ENCODE measurements around the gene IRF9. TPM values are rescaled to one million over a fixed set of nuclear protein-coding genes. Genes with fewer than 3 reads are reported as not detected.

IRF9 gene
- total RNA-seq, 4 donors from 2014 or later, result 6.5 to 36.7 (median 11.9) TPM

DNA sequence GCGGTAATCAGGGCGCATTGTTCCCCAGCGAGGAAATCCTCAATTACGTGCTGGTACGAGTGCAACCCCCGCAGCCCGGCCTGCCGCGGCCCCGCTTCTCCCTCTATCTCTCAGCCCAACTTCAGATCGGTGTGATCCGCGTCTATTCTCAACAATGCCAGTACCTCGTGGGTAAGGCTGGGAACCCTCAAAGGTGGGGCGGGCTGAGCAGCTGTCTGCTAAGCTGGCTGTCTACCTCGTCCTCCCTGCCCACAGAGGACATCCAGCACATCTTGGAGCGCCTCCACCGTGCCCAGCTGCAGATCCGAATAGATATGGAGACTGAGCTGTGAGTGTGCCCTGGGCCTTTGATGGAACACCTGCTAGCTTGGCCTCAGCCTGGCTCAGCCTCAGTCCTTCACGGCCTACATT lies 11.8 kb downstream of the IRF9 start:
- H3K4me3 ChIP-seq, result no peak overlapping the region
- H3K27ac ChIP-seq, result no peak overlapping the region
- DNase-seq, result no peak
- ATAC-seq, result peak in 1 of 2 donors; percentile 36
- peaks cover 9 to 21% (median 15%) of the 10 kb centered on the region in 3 donors for H3K27me3 ChIP-seq
- H3K36me3 ChIP-seq, result peaks cover 0 to 2% of the 10 kb centered on the region in 2 donors
- in situ Hi-C loops (cut with MboI; ENCODE audit: low sequenced_read_pairs in 4 of 4) (no loop called here), intact Hi-C loops (cut with DNase I; ENCODE audit: low total_unique reads) (no loop called here)
- TF ChIP-seq, protein P1, sequence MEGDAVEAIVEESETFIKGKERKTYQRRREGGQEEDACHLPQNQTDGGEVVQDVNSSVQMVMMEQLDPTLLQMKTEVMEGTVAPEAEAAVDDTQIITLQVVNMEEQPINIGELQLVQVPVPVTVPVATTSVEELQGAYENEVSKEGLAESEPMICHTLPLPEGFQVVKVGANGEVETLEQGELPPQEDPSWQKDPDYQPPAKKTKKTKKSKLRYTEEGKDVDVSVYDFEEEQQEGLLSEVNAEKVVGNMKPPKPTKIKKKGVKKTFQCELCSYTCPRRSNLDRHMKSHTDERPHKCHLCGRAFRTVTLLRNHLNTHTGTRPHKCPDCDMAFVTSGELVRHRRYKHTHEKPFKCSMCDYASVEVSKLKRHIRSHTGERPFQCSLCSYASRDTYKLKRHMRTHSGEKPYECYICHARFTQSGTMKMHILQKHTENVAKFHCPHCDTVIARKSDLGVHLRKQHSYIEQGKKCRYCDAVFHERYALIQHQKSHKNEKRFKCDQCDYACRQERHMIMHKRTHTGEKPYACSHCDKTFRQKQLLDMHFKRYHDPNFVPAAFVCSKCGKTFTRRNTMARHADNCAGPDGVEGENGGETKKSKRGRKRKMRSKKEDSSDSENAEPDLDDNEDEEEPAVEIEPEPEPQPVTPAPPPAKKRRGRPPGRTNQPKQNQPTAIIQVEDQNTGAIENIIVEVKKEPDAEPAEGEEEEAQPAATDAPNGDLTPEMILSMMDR (IDR thresholded peaks at IDR 0.05 in 4 of 5, conservative IDR thresholded peaks at IDR 0.05 in 1 of 5), result no peak
- TF ChIP-seq POLR2A (IDR thresholded peaks at IDR 0.05), result no peak
- peaks cover 4 to 5% of the 10 kb centered on the region in 2 donors for H3K4me1 ChIP-seq
- no peaks in the 10 kb centered on the region for H3K9me3 ChIP-seq

DNA sequence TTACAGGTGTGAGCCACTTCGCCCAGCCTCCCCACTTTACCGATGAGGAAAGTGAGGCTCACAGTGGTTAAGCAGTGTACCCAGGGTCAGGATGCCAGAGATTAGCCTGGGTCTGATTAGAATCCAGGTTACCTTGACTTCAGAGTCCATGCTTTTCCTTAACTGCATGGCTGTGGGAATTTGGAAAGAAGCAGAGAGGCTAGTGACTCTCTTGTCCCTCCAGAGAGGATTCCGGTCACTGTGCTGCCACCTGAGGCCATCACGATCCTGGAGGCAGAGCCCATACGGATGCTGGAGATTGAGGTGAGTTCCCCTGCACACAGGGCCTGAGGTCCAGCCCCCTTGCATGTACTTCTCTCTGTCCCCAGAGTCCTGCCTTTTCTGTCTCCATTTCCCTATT lies 15.5 kb downstream of the IRF9 start:
- H3K9me3 ChIP-seq, result no peaks in the 10 kb centered on the region
- ATAC-seq (no peak), DNase-seq (no peak)
- intact Hi-C loops (cut with DNase I; ENCODE audit: low total_unique reads), result no loop called here
- peaks cover under 1 to 11% (median 6%) of the 10 kb centered on the region in 3 donors for H3K27me3 ChIP-seq
- TF ChIP-seq POLR2A (IDR thresholded peaks at IDR 0.05), result no peak
- TF ChIP-seq, protein P1 (IDR thresholded peaks at IDR 0.05 in 4 of 5, conservative IDR thresholded peaks at IDR 0.05 in 1 of 5), result no peak
- in situ Hi-C loops (cut with MboI; ENCODE audit: low sequenced_read_pairs in 4 of 4), result no loop called here
- peaks cover 0 to 30% of the 10 kb centered on the region in 2 donors for H3K36me3 ChIP-seq
- no peak overlapping the region for H3K27ac ChIP-seq
- H3K4me1 ChIP-seq, result peaks cover 10 to 19% of the 10 kb centered on the region in 2 donors
- no peak overlapping the region for H3K4me3 ChIP-seq

DNA sequence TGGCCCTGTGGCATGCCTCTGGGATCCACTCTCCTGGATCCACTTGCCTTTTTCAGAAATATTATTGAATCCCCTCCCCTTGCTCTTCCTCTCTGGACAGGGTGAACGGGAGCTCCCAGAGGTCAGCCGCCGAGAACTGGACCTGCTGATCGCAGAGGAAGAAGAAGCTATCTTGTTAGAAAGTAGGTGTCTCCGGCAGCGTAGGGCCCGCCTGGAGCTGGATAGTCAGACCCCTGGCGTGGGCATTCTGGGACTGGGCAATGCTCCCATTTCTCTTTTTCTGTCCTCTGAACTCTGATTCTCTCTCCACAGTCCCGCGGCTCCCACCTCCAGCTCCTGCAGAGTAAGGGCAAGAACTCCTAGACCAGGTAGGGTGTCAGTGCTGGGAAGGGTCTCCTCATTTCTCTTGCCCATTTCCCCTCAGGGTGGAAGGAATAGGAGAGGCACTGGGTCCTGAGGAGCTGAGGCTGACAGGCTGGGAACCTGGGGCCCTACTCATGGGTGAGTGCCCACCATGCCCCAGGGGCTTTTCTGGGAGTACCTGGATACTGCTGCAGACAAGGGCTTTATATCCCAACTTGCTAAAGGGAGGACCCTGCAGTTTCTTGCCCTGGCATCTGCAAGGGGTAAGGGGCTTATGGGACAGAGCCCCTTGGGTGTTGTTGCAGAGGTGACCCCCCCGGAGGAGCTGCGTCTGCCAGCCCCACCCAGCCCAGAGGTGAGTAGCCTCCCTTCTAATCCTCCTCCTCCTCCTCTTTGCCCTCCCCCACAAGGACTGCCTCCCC lies 16.2 kb downstream of the IRF9 start:
- Histone ChIP-seq H3K9me3 (no peaks in the 10 kb centered on the region), H3K27me3 (peaks cover 0 to 5% (median 0%) of the 10 kb centered on the region in 3 donors), H3K36me3 (peaks cover 0 to 37% of the 10 kb centered on the region in 2 donors), H3K27ac (no peak overlapping the region), H3K4me1 (peaks cover 9 to 13% of the 10 kb centered on the region in 2 donors), H3K4me3 (no peak overlapping the region)
- intact Hi-C loops (cut with DNase I; ENCODE audit: low total_unique reads), result no loop called here
- no peak for ATAC-seq
- TF ChIP-seq, protein P1 (IDR thresholded peaks at IDR 0.05 in 4 of 5, conservative IDR thresholded peaks at IDR 0.05 in 1 of 5), result no peak
- TF ChIP-seq POLR2A (IDR thresholded peaks at IDR 0.05), result no peak
- in situ Hi-C loops (cut with MboI; ENCODE audit: low sequenced_read_pairs in 4 of 4), result no loop called here
- no peak for DNase-seq

DNA sequence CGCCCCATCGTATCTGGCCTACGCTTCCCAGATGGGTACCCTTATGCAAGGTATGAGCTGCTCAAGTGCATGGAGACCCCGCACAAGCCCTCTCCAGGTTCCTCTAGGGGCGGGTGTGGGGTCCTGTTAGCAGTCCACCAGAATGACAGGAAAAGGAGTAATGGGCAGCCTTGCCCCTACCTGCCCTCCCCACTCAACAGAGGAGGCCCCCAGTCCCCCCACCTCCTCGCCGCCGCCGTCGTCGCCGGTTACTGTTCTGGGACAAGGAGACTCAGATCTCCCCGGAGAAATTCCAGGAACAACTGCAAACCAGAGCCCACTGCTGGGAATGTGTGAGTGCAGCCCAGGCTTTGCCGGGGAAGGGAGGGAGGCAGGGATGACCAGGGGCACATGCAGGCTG lies 16.8 kb downstream of the IRF9 start:
- H3K36me3 ChIP-seq, result peaks cover 0 to 43% of the 10 kb centered on the region in 2 donors
- intact Hi-C loops (cut with DNase I; ENCODE audit: low total_unique reads) (no loop called here), in situ Hi-C loops (cut with MboI; ENCODE audit: low sequenced_read_pairs in 4 of 4) (no loop called here)
- ATAC-seq (no peak), DNase-seq (no peak)
- no peaks in the 10 kb centered on the region for H3K27me3 ChIP-seq
- no peaks in the 10 kb centered on the region for H3K9me3 ChIP-seq
- TF ChIP-seq POLR2A (IDR thresholded peaks at IDR 0.05), result no peak
- TF ChIP-seq, protein P1 (IDR thresholded peaks at IDR 0.05 in 4 of 5, conservative IDR thresholded peaks at IDR 0.05 in 1 of 5), result no peak
- peaks cover 9 to 13% of the 10 kb centered on the region in 2 donors for H3K4me1 ChIP-seq
- no peak overlapping the region for H3K4me3 ChIP-seq
- no peak overlapping the region for H3K27ac ChIP-seq
